NCI-H2107 (cell line): ENCODE measurements around the gene USP35.
"Not testable (repeated sequence)": the region's sequence is repeated elsewhere in the genome, so short reads cannot be mapped to it uniquely, and the experiment has no call there.

Experiments
- DNase-seq: peaks from one replicate; lab custom pipeline; 2025; lab: John Stamatoyannopoulos, UW

USP35 gene

GRCh38 chr11:78217650-78218541 lies 29.2 kb downstream of the USP35 start:
- DNase-seq: no peak

GRCh38 chr11:78218707-78219492 lies 30.2 kb downstream of the USP35 start:
- DNase-seq: no peak

- DNase-seq: no peak
Observed at GRCh38 chr11:78219493-78220217, 30.9 kb downstream of the USP35 start.

- DNase-seq: no peak
Observed at GRCh38 chr11:78220218-78221157, 31.8 kb downstream of the USP35 start.

GRCh38 chr11:78221396-78222315 lies 32.9 kb downstream of the USP35 start:
- no peak for DNase-seq

- DNase-seq: not testable (repeated sequence)
Observed at GRCh38 chr11:78222726-78223125, 34.0 kb downstream of the USP35 start.

- DNase-seq: no peak
Observed at GRCh38 chr11:78223320-78223954, 34.7 kb downstream of the USP35 start.

GRCh38 chr11:78224506-78224905 lies 35.8 kb downstream of the USP35 start:
- DNase-seq: no peak

- DNase-seq: no peak
Observed at GRCh38 chr11:78224906-78225420, 36.2 kb downstream of the USP35 start.

GRCh38 chr11:78226684-78227680 lies 38.3 kb downstream of the USP35 start:
- no peak for DNase-seq

- DNase-seq: no peak
Observed at GRCh38 chr11:78227921-78228320, 39.2 kb downstream of the USP35 start.

GRCh38 chr11:78228467-78228866 lies 39.7 kb downstream of the USP35 start:
- peak; percentile 73 for DNase-seq

GRCh38 chr11:78229106-78229505 lies 40.4 kb downstream of the USP35 start:
- no peak for DNase-seq

GRCh38 chr11:78230161-78230877 lies 41.6 kb downstream of the USP35 start:
- DNase-seq: no peak

GRCh38 chr11:78231962-78232501 lies 43.3 kb downstream of the USP35 start:
- DNase-seq: no peak

GRCh38 chr11:78233046-78233445 lies 44.3 kb downstream of the USP35 start:
- DNase-seq: not testable (repeated sequence)

- DNase-seq: no peak
Observed at GRCh38 chr11:78234006-78234405, 45.3 kb downstream of the USP35 start.
